Trophoblast cell (in vitro differentiated cells and primary cell): Measurements from ENCODE around the gene TRMT112.

Source experiments
- DNase-seq, 2 donors: peaks; one replicate each; pipeline ENCODE4 v3.0.0-alpha.2; 2016
- H2AFZ ChIP-seq: 2 replicates; pipeline ENCODE4 v1.6.1; 2013; ENCODE audit warnings: low read length, moderate library complexity, mild to moderate bottlenecking; ENCODE audit not compliant: insufficient read depth, poor library complexity
- H2AK5ac ChIP-seq: 2 replicates; pipeline ENCODE4 v1.6.1; 2013; ENCODE audit warnings: mild to moderate bottlenecking, low read length
- H2BK120ac ChIP-seq: 2 replicates; pipeline ENCODE4 v1.6.1; 2013; ENCODE audit warnings: low read length, mild to moderate bottlenecking, moderate library complexity; ENCODE audit not compliant: insufficient read depth, poor library complexity
- H2BK12ac ChIP-seq: 2 replicates; pipeline ENCODE4 v1.6.1; 2013; ENCODE audit warnings: mild to moderate bottlenecking, low read length, moderate library complexity
- H2BK5ac ChIP-seq: 2 replicates; pipeline ENCODE4 v1.6.1; 2013; ENCODE audit warnings: low read length, low read depth, moderate library complexity, mild to moderate bottlenecking; ENCODE audit not compliant: poor library complexity
- H3K14ac ChIP-seq: 2 replicates; pipeline ENCODE4 v1.6.1; 2013; ENCODE audit warnings: mild to moderate bottlenecking, low read length
- H3K18ac ChIP-seq: 2 replicates; pipeline ENCODE4 v1.6.1; 2013; ENCODE audit warnings: mild to moderate bottlenecking, low read length
- H3K23ac ChIP-seq: 2 replicates; pipeline ENCODE4 v1.6.1; 2013; ENCODE audit warnings: low read length
- H3K27ac ChIP-seq: 2 replicates; pipeline ENCODE4 v1.5.1; 2013; ENCODE audit warnings: low read depth, mild to moderate bottlenecking, inconsistent platforms, low read length, moderate library complexity
- H3K27me3 ChIP-seq: 2 replicates; pipeline ENCODE4 v1.6.1; 2013; ENCODE audit warnings: inconsistent platforms, mild to moderate bottlenecking, low read length, moderate library complexity; ENCODE audit not compliant: insufficient read depth
- H3K36me3 ChIP-seq, 2 experiments: 1 replicate in 1 of 2; 2 replicates in 1 of 2; pipeline ENCODE4 v1.6.1; 2013; ENCODE audit warnings: low read length in 2 of 2, mild to moderate bottlenecking in 2 of 2, moderate library complexity in 1 of 2; ENCODE audit not compliant: insufficient read depth in 2 of 2, control insufficient read depth in 1 of 2
- H3K4ac ChIP-seq: 2 replicates; pipeline ENCODE4 v1.6.1; 2013; ENCODE audit warnings: low read depth, mild to moderate bottlenecking, low read length, moderate library complexity
- H3K4me1 ChIP-seq, 2 experiments: 1 replicate in 1 of 2; 2 replicates in 1 of 2; pipeline ENCODE4 v1.6.1; 2013; ENCODE audit warnings: low read length in 2 of 2, mild to moderate bottlenecking in 2 of 2, moderate library complexity in 1 of 2; ENCODE audit not compliant: insufficient read depth in 2 of 2, control insufficient read depth in 1 of 2
- H3K4me2 ChIP-seq: 2 replicates; pipeline ENCODE4 v1.6.1; 2013; ENCODE audit warnings: inconsistent platforms, mild to moderate bottlenecking, low read length, moderate library complexity
- H3K4me3 ChIP-seq: 2 replicates; pipeline ENCODE4 v1.5.1; 2013; ENCODE audit warnings: mild to moderate bottlenecking, low read depth, low read length, inconsistent platforms
- H3K79me1 ChIP-seq: one replicate; pipeline ENCODE4 v1.6.1; 2013; ENCODE audit warnings: low read length
- H3K79me2 ChIP-seq: 2 replicates; pipeline ENCODE4 v1.6.1; 2013; ENCODE audit warnings: low read length, mild to moderate bottlenecking; ENCODE audit not compliant: control insufficient read depth, insufficient read depth, poor library complexity
- H3K9ac ChIP-seq: 2 replicates; pipeline ENCODE4 v1.6.1; 2013; ENCODE audit warnings: mild to moderate bottlenecking, low read length
- H3K9me3 ChIP-seq: 2 replicates; pipeline ENCODE4 v1.6.1; 2013; ENCODE audit warnings: low read depth, mild to moderate bottlenecking, control low read depth, inconsistent platforms, low read length; ENCODE audit not compliant: insufficient read depth
- H4K12ac ChIP-seq: 2 replicates; pipeline ENCODE4 v1.6.1; 2013; ENCODE audit warnings: low read depth, mild to moderate bottlenecking, low read length, moderate library complexity
- H4K8ac ChIP-seq: 2 replicates; pipeline ENCODE4 v1.6.1; 2013; ENCODE audit warnings: low read depth, mild to moderate bottlenecking, low read length, moderate library complexity
- H4K91ac ChIP-seq: one replicate; pipeline ENCODE4 v1.6.1; 2013; ENCODE audit warnings: low read depth, mild to moderate bottlenecking, low read length, moderate library complexity
- WGBS: extraction: QIAGEN DNeasy Blood & Tissue Kit; methylation state at CpG from one replicate; pipeline ENCODE4 v1.1.7; 2013; ENCODE audit warnings: missing lambda C conversion rate; ENCODE audit not compliant: insufficient read length, insufficient coverage; ENCODE audit errors: extremely low coverage; 5-methylcytosine and 5-hydroxymethylcytosine counted together

Gene TRMT112

DNA sequence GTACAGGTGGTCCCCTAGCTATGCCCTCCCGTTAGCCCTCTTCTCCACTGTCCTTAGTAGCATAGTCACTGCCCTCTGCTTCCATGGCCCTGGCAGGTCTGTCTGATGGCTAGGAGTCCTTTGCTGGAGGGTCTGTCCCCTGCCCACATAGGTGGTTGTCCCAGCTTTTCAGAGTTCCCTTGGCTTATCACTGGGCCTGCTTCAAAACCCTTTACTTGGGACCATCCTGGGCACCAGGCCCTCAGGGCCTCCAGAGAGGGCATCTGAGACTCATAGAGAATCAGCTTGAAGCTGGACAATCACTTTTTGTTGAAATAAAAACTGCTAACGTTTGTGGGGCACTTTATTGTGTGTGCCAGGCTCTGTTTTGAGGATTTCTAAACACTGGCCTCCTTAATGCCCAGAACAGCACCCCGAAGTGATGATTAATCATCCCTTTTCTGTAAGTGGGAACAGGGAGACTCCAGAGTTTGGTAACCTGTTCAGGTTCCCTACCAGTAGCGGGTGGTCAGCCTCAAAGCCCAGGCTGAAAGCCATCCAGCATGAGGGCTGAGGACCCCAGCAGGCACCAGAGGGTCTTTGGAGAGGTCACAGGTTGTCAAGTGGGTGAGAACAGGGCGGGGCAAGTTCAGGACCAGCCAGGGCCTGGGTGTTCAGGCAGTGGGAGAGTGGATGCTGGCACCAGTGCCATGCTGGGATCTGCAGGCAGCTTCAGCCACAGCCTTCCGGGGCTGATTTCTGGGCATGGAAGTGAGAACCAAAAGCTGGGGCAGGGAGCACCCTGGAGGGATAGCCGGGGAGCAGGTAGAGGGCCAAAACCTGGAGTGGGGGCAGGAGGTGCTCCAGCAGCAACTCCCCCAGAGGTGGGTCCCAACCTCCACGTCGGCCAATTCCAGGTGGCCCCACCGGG is 26.8 kb downstream of the TRMT112 start:
- H3K36me3 ChIP-seq: peaks cover 6 to 11% of the 10 kb centered on the region in 2 experiments
- peaks cover 44% of the 10 kb centered on the region for H3K27me3 ChIP-seq
- H3K4me3 ChIP-seq: no peak overlapping the region
- no peak overlapping the region for H3K4me2 ChIP-seq
- no peak overlapping the region for H3K27ac ChIP-seq
- no peak overlapping the region for H2BK120ac ChIP-seq
- H3K14ac ChIP-seq: no peak overlapping the region
- H4K91ac ChIP-seq: no peak overlapping the region
- H2AFZ ChIP-seq: no peak overlapping the region
- H2AK5ac ChIP-seq: no peak overlapping the region
- no peak overlapping the region for H2BK12ac ChIP-seq
- no peak overlapping the region for H3K18ac ChIP-seq
- H4K12ac ChIP-seq: no peak overlapping the region
- H3K9ac ChIP-seq: no peak overlapping the region
- H3K4me1 ChIP-seq: peaks cover 10 to 14% of the 10 kb centered on the region in 2 experiments
- WGBS: no CpG with 5 or more reads among the region's 10 CpGs
- H3K4ac ChIP-seq: no peak overlapping the region
- no peak overlapping the region for H4K8ac ChIP-seq
- no peak overlapping the region for H3K23ac ChIP-seq
- DNase-seq: no peak
- H2BK5ac ChIP-seq: no peak overlapping the region
- H3K79me2 ChIP-seq: peaks cover 3% of the 10 kb centered on the region
- H3K9me3 ChIP-seq: peaks cover 5% of the 10 kb centered on the region
- H3K79me1 ChIP-seq: peaks cover 3% of the 10 kb centered on the region

DNA sequence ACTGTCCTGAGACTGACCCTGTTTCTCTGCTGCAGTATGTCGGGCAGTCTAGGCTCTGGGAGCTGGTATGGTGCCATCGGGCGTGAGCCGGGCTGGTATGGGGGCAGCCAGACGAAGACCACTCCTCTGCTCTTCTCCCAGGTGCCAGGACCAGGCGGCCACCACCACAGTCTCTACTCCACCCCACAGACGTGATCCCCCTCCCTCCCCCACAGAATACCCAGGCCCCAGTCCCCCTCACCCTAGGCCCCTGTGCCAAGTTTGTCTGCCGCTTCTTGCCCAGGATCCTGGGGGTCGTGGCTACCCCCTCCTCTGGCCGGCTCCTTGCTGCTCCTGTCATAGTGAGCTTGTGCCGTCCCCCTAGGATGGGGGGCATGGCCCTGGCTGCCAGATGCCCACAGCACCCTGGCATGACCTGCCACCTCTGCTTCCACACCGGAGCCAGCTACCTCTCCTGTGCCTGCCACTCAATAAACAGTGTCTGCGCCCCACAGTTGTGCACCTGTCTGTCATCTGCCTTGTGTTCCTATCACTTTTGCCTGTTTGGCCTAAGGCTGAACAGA is 28.3 kb downstream of the TRMT112 start:
- H4K8ac ChIP-seq: no peak overlapping the region
- no CpG with 5 or more reads among the region's 13 CpGs for WGBS
- no peak overlapping the region for H3K9ac ChIP-seq

DNA sequence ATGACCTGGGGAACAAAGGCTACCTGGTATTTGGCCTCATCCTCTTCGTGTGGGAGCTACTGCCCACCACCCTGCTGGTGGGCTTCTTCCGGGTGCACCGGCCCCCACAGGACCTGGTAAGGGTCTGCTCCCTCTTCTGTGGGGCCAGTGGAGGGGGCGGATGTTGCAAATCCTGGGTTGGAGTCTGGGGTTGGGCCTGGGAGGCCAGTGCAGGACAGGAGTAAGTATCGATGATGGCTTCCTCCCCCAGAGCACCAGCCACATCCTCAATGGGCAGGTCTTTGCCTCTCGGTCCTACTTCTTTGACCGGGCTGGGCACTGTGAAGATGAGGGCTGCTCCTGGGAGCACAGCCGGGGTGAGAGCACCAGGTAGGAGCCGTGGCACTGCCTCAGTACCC is 29.0 kb downstream of the TRMT112 start:
- no CpG with 5 or more reads among the region's 9 CpGs for WGBS
- peaks cover 14% of the 10 kb centered on the region for H3K79me1 ChIP-seq
- H3K27ac ChIP-seq: no peak overlapping the region
- H4K8ac ChIP-seq: no peak overlapping the region
- peaks cover 16 to 22% of the 10 kb centered on the region in 2 experiments for H3K4me1 ChIP-seq
- peaks cover 6 to 11% of the 10 kb centered on the region in 2 experiments for H3K36me3 ChIP-seq
- H3K4me3 ChIP-seq: no peak overlapping the region
- H3K4me2 ChIP-seq: no peak overlapping the region
- no peak for DNase-seq
- no peak overlapping the region for H2BK5ac ChIP-seq
- H4K12ac ChIP-seq: no peak overlapping the region
- no peak overlapping the region for H3K4ac ChIP-seq
- H3K14ac ChIP-seq: no peak overlapping the region
- no peak overlapping the region for H2AK5ac ChIP-seq
- no peak overlapping the region for H3K18ac ChIP-seq
- no peak overlapping the region for H3K9ac ChIP-seq
- peaks cover 3% of the 10 kb centered on the region for H3K9me3 ChIP-seq
- no peak overlapping the region for H3K23ac ChIP-seq
- no peak overlapping the region for H2BK12ac ChIP-seq
- H3K27me3 ChIP-seq: peaks cover 31% of the 10 kb centered on the region
- H2BK120ac ChIP-seq: no peak overlapping the region
- no peak overlapping the region for H2AFZ ChIP-seq
- H4K91ac ChIP-seq: no peak overlapping the region
- peaks cover 7% of the 10 kb centered on the region for H3K79me2 ChIP-seq

More for the DNA sequence above, 28.3 kb downstream of the TRMT112 start:
- Histone ChIP-seq H3K4me3 (no peak overlapping the region), H3K4ac (no peak overlapping the region), H3K27ac (no peak overlapping the region), H2BK12ac (no peak overlapping the region), H4K12ac (no peak overlapping the region), H3K4me2 (no peak overlapping the region), H2AFZ (no peak overlapping the region), H4K91ac (no peak overlapping the region), H3K27me3 (peaks cover 34% of the 10 kb centered on the region), H2BK120ac (no peak overlapping the region), H2AK5ac (no peak overlapping the region), H3K79me1 (peaks cover 14% of the 10 kb centered on the region), H3K14ac (no peak overlapping the region), H3K79me2 (peaks cover 6% of the 10 kb centered on the region), H3K23ac (no peak overlapping the region), H3K18ac (no peak overlapping the region), H3K9me3 (peaks cover 5% of the 10 kb centered on the region), H3K36me3 (peaks cover 6 to 11% of the 10 kb centered on the region in 2 experiments), H2BK5ac (no peak overlapping the region), H3K4me1 (peaks cover 12 to 16% of the 10 kb centered on the region in 2 experiments)
- DNase-seq: no peak

DNA sequence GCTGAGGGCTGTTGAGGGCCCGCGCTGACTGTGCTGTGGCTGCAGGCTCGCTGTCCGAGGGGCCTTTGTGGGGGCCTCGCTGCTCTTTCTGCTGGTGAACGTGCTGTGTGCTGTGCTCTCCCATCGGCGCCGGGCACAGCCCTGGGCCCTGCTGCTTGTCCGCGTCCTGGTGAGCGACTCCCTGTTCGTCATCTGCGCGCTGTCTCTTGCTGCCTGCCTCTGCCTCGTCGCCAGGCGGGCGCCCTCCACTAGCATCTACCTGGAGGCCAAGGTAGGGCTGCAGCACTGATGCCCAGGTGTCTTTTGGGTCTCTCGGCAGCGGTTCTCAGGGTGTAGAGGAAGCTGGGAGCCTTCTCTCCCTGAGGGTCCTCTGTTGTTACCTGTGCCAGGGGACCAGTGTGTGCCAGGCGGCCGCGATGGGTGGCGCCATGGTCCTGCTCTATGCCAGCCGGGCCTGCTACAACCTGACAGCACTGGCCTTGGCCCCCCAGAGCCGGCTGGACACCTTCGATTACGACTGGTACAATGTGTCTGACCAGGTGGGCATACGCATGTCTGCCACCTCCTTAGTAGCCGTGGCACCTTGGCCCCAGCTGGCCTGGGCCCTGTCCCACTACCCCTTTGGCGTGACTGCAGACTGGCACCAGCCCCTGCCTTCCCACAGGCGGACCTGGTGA is 29.5 kb downstream of the TRMT112 start:
- no peak overlapping the region for H3K23ac ChIP-seq
- no peak overlapping the region for H2AK5ac ChIP-seq
- no peak overlapping the region for H3K18ac ChIP-seq
- H3K79me2 ChIP-seq: peaks cover 7% of the 10 kb centered on the region
- no peak overlapping the region for H2BK120ac ChIP-seq
- no peak overlapping the region for H3K14ac ChIP-seq
- no peak for DNase-seq
- peaks cover 25% of the 10 kb centered on the region for H3K27me3 ChIP-seq
- peaks cover 16 to 24% of the 10 kb centered on the region in 2 experiments for H3K4me1 ChIP-seq
- H3K9ac ChIP-seq: no peak overlapping the region
- H3K79me1 ChIP-seq: peaks cover 14% of the 10 kb centered on the region
- H3K9me3 ChIP-seq: peaks cover 5% of the 10 kb centered on the region
- no peak overlapping the region for H3K4me3 ChIP-seq
- no peak overlapping the region for H4K91ac ChIP-seq
- no peak overlapping the region for H2BK5ac ChIP-seq
- no peak overlapping the region for H3K27ac ChIP-seq
- H2BK12ac ChIP-seq: no peak overlapping the region
- H3K4me2 ChIP-seq: no peak overlapping the region
- peaks cover 6 to 11% of the 10 kb centered on the region in 2 experiments for H3K36me3 ChIP-seq
- H2AFZ ChIP-seq: no peak overlapping the region
- H4K8ac ChIP-seq: no peak overlapping the region
- no peak overlapping the region for H4K12ac ChIP-seq
- WGBS: no CpG with 5 or more reads among the region's 33 CpGs
- no peak overlapping the region for H3K4ac ChIP-seq
